OCI-LY1 (cell line): Measurements from ENCODE around the gene AKAP13.

ENCODE experiments used
- EZH2 ChIP-seq: fragments of 200-600 bp; sonication (generic), shearing (Covaris generic); IDR thresholded peaks from 2 replicates; pipeline ENCODE4 v1.8.0; 2017; ENCODE audit warnings: borderline replicate concordance, mixed run types, mild to moderate bottlenecking, antibody characterized with exemption, low read length, moderate library complexity, mixed read lengths
- TF ChIP-seq, protein P1 (sequence below): fragments of 200-600 bp; sonication (generic), shearing (Covaris generic); IDR thresholded peaks from 2 replicates; pipeline ENCODE4 v1.5.1; 2017; ENCODE audit warnings: mild to moderate bottlenecking, antibody characterized with exemption, low read length, moderate library complexity, mixed read lengths

DNA sequence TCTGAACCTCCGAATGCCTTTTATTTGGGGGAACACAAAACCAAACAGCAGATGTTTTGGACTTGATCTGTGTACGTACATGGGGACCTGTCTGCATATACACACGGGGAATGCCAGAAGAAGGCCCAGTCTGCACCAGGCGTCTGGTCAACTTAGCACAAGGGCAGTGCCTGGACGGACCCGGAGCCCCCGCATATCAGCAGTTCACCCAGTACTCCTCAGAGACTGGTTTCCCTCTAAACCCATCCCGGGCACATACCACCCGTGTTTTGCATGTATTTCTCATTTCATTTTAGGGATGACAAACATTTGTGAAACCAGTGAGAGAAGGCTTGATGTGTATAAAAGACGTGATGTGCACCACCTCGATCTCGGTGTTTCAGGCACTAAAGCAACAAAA lies 364.6 kb downstream of the AKAP13 start:
- TF ChIP-seq, protein P1, sequence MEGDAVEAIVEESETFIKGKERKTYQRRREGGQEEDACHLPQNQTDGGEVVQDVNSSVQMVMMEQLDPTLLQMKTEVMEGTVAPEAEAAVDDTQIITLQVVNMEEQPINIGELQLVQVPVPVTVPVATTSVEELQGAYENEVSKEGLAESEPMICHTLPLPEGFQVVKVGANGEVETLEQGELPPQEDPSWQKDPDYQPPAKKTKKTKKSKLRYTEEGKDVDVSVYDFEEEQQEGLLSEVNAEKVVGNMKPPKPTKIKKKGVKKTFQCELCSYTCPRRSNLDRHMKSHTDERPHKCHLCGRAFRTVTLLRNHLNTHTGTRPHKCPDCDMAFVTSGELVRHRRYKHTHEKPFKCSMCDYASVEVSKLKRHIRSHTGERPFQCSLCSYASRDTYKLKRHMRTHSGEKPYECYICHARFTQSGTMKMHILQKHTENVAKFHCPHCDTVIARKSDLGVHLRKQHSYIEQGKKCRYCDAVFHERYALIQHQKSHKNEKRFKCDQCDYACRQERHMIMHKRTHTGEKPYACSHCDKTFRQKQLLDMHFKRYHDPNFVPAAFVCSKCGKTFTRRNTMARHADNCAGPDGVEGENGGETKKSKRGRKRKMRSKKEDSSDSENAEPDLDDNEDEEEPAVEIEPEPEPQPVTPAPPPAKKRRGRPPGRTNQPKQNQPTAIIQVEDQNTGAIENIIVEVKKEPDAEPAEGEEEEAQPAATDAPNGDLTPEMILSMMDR, result no peak
- TF ChIP-seq EZH2, result no peak
